Astrocyte (in vitro differentiated cells and primary cell): Measurements from ENCODE around the gene POLE3. TPM values are rescaled to one million over a fixed set of nuclear protein-coding genes. Genes with fewer than 3 reads are reported as not detected.

Source experiments
- DNase-seq: peaks from one replicate; pipeline ENCODE4 v3.0.0-alpha.2; 2010; ENCODE audit warnings: low read depth
- FAIRE-seq: peaks from 2 replicates; lab custom pipeline; 2011; peaks lifted over from hg19 to GRCh38; lab: Jason Lieb, UNC
- H2AFZ ChIP-seq: 2 replicates; pipeline ENCODE4 v1.6.0; 2012; ENCODE audit warnings: low read depth, low read length, inconsistent platforms
- H3K27ac ChIP-seq: 2 replicates; pipeline ENCODE4 v1.5.1; 2011; ENCODE audit warnings: low read depth, low read length, inconsistent platforms
- H3K27me3 ChIP-seq: 2 replicates; pipeline ENCODE4 v1.6.0; 2011; ENCODE audit warnings: low read length, inconsistent platforms; ENCODE audit not compliant: insufficient read depth
- H3K36me3 ChIP-seq: 2 replicates; pipeline ENCODE4 v1.5.1; 2011; ENCODE audit warnings: low read length, inconsistent platforms; ENCODE audit not compliant: insufficient read depth
- H3K4me1 ChIP-seq: 2 replicates; pipeline ENCODE4 v1.5.1; 2011; ENCODE audit warnings: low read length, inconsistent platforms; ENCODE audit not compliant: insufficient read depth
- H3K4me2 ChIP-seq: 2 replicates; pipeline ENCODE4 v1.6.0; 2012; ENCODE audit warnings: low read length, inconsistent platforms
- H3K4me3 ChIP-seq: 2 replicates; pipeline ENCODE4 v1.5.1; 2011; ENCODE audit warnings: low read depth, mild to moderate bottlenecking, low read length, inconsistent platforms; ENCODE audit not compliant: insufficient read depth
- H3K79me2 ChIP-seq: 2 replicates; pipeline ENCODE4 v1.6.0; 2012; ENCODE audit warnings: mild to moderate bottlenecking, low read length, inconsistent platforms; ENCODE audit not compliant: insufficient read depth
- H3K9ac ChIP-seq: 2 replicates; pipeline ENCODE4 v1.6.0; 2012; ENCODE audit warnings: mild to moderate bottlenecking, low read length, inconsistent platforms
- H3K9me3 ChIP-seq: 2 replicates; pipeline ENCODE4 v1.5.1; 2012; ENCODE audit warnings: low read depth, mild to moderate bottlenecking, low read length, inconsistent platforms; ENCODE audit not compliant: insufficient read depth
- H4K20me1 ChIP-seq: 2 replicates; pipeline ENCODE4 v1.6.0; 2012; ENCODE audit warnings: low read length, inconsistent platforms; ENCODE audit not compliant: insufficient read depth
- H3K27ac Mint-ChIP-seq: one replicate; pipeline ENCODE4 v1.8.0; 2021; ENCODE audit warnings: mild to moderate bottlenecking, mixed read lengths; ENCODE audit not compliant: unreplicated experiment
- H3K27me3 Mint-ChIP-seq: one replicate; pipeline ENCODE4 v1.8.0; 2021; ENCODE audit warnings: low read depth, mixed read lengths; ENCODE audit not compliant: unreplicated experiment
- H3K36me3 Mint-ChIP-seq: one replicate; pipeline ENCODE4 v1.8.0; 2021; ENCODE audit warnings: low read depth, mixed read lengths; ENCODE audit not compliant: unreplicated experiment
- H3K4me1 Mint-ChIP-seq: one replicate; pipeline ENCODE4 v1.8.0; 2021; ENCODE audit warnings: low read depth, mixed read lengths; ENCODE audit not compliant: unreplicated experiment
- H3K4me3 Mint-ChIP-seq: one replicate; pipeline ENCODE4 v1.8.0; 2021; ENCODE audit warnings: mild to moderate bottlenecking, moderate library complexity, mixed read lengths; ENCODE audit not compliant: unreplicated experiment
- H3K9me3 Mint-ChIP-seq: one replicate; pipeline ENCODE4 v1.8.0; 2021; ENCODE audit warnings: mild to moderate bottlenecking, mixed read lengths; ENCODE audit not compliant: unreplicated experiment
- CTCF ChIP-seq: IDR thresholded peaks from 2 replicates; pipeline ENCODE4 v1.5.1; 2011; ENCODE audit warnings: low read depth, mild to moderate bottlenecking, inconsistent platforms, low read length, moderate library complexity; ENCODE audit not compliant: insufficient read depth
- EZH2 ChIP-seq: IDR thresholded peaks from 2 replicates; pipeline ENCODE4 v1.6.1; 2012; ENCODE audit warnings: mild to moderate bottlenecking, low read length, inconsistent platforms; ENCODE audit not compliant: insufficient read depth
- total RNA-seq: library from RNA; stranded (reverse); gene quantifications from 2 replicates; pipeline ENCODE4 v1.2.1, GENCODE V29; 2021

Gene POLE3
- total RNA-seq, 1 donor from 2014 or later: 36.6 TPM

GRCh38 chr9:113454914-113455761 lies 44.7 kb upstream of the POLE3 start:
- Histone ChIP-seq H3K9ac (peak overlapping the region; percentile 55), H3K4me2 (peak overlapping the region; percentile 65), H3K4me1 (peaks cover 20% of the 10 kb centered on the region), H3K27me3 (no peaks in the 10 kb centered on the region), H3K79me2 (no peaks in the 10 kb centered on the region), H3K4me3 (no peak overlapping the region), H3K9me3 (no peaks in the 10 kb centered on the region), H3K36me3 (no peaks in the 10 kb centered on the region), H3K27ac (peak overlapping the region; percentile 59), H2AFZ (peak overlapping the region; percentile 32), H4K20me1 (no peaks in the 10 kb centered on the region)
- peak; percentile 72 for FAIRE-seq
- Mint-ChIP-seq H3K36me3 (no peaks in the 10 kb centered on the region), H3K27me3 (peaks cover 2% of the 10 kb centered on the region), H3K4me3 (no peak overlapping the region), H3K4me1 (peaks cover 21% of the 10 kb centered on the region), H3K27ac (peak overlapping the region; percentile 99), H3K9me3 (no peaks in the 10 kb centered on the region)
- DNase-seq: peak; percentile 97
- TF ChIP-seq CTCF (no peak), EZH2 (no peak)

GRCh38 chr9:113452113-113452605 lies 41.7 kb upstream of the POLE3 start:
- H3K4me1 ChIP-seq: peaks cover 20% of the 10 kb centered on the region
- no peak overlapping the region for H3K4me2 ChIP-seq
- Mint-ChIP-seq H3K4me1 (peaks cover 21% of the 10 kb centered on the region), H3K36me3 (no peaks in the 10 kb centered on the region), H3K27ac (no peak overlapping the region), H3K27me3 (peaks cover 2% of the 10 kb centered on the region), H3K4me3 (no peak overlapping the region), H3K9me3 (no peaks in the 10 kb centered on the region)
- H4K20me1 ChIP-seq: no peaks in the 10 kb centered on the region
- no peaks in the 10 kb centered on the region for H3K27me3 ChIP-seq
- FAIRE-seq (no peak), DNase-seq (no peak)
- H3K36me3 ChIP-seq: no peaks in the 10 kb centered on the region
- no peak overlapping the region for H2AFZ ChIP-seq
- TF ChIP-seq CTCF (no peak), EZH2 (no peak)
- no peak overlapping the region for H3K9ac ChIP-seq
- H3K4me3 ChIP-seq: no peak overlapping the region
- no peaks in the 10 kb centered on the region for H3K9me3 ChIP-seq
- H3K27ac ChIP-seq: no peak overlapping the region
- H3K79me2 ChIP-seq: no peaks in the 10 kb centered on the region

GRCh38 chr9:113449376-113449775 lies 38.9 kb upstream of the POLE3 start:
- TF ChIP-seq CTCF: no peak
- TF ChIP-seq EZH2: no peak
- H3K79me2 ChIP-seq: no peaks in the 10 kb centered on the region

More at GRCh38 chr9:113449376-113449775, 38.9 kb upstream of the POLE3 start:
- Histone ChIP-seq H2AFZ (no peak overlapping the region), H3K4me1 (no peaks in the 10 kb centered on the region), H3K27me3 (no peaks in the 10 kb centered on the region), H3K9me3 (no peaks in the 10 kb centered on the region), H3K4me2 (no peak overlapping the region), H3K4me3 (no peak overlapping the region), H3K9ac (no peak overlapping the region), H3K36me3 (no peaks in the 10 kb centered on the region), H3K27ac (no peak overlapping the region), H4K20me1 (no peaks in the 10 kb centered on the region)
- DNase-seq: no peak
- no peak for FAIRE-seq
- H3K36me3 Mint-ChIP-seq: no peaks in the 10 kb centered on the region
- no peaks in the 10 kb centered on the region for H3K9me3 Mint-ChIP-seq
- H3K27me3 Mint-ChIP-seq: peaks cover 2% of the 10 kb centered on the region
- no peak overlapping the region for H3K27ac Mint-ChIP-seq
- H3K4me3 Mint-ChIP-seq: no peak overlapping the region
- H3K4me1 Mint-ChIP-seq: peaks cover 2% of the 10 kb centered on the region
